MCF 10A (cell line): ENCODE results near the gene PCAT6. TPM values are rescaled to one million over a fixed set of nuclear protein-coding genes. Genes with fewer than 3 reads are reported as not detected.

Source experiments
- Bru-seq: library from RNA; stranded (reverse); fragments of 400-500 nt; gene quantifications from one replicate; lab custom pipeline; 2021; lab: Mats Ljungman, UMichigan
- BruChase-seq, 2 experiments: library from RNA; stranded (reverse); fragments of 400-500 nt; gene quantifications; one replicate each; lab custom pipeline; 2021; lab: Mats Ljungman, UMichigan
- BruUV-seq: library from RNA; stranded (reverse); fragments of 400-500 nt; replicated peaks from 2 replicates; lab custom pipeline; 2021; lab: Mats Ljungman, UMichigan
- CTCF ChIA-PET: fragments of 300-600 bp; sonication (Branson Sonifier 250); formaldehyde crosslinking; extraction: SDS; loops from one replicate; lab custom pipeline; 2021; ENCODE audit warnings: antibody characterized with exemption, inconsistent platforms; lab: Yijun Ruan, JAX
- POLR2A ChIA-PET: fragments of 300-600, 350-650 bp; sonication (Branson Sonifier 250); formaldehyde crosslinking; extraction: SDS; loops from one replicate; lab custom pipeline; 2020; ENCODE audit warnings: antibody characterized with exemption, inconsistent platforms; lab: Yijun Ruan, JAX
- DNase-seq: peaks from one replicate; pipeline ENCODE4 v3.0.0-alpha.2; 2018; ENCODE audit not compliant: unreplicated experiment
- H3K27ac Mint-ChIP-seq: one replicate; pipeline ENCODE4 v1.8.0; 2022; ENCODE audit warnings: mild to moderate bottlenecking, low read depth, mixed read lengths; ENCODE audit not compliant: unreplicated experiment
- H3K27me3 Mint-ChIP-seq: one replicate; pipeline ENCODE4 v1.8.0; 2022; ENCODE audit warnings: mixed read lengths; ENCODE audit not compliant: insufficient read depth, unreplicated experiment
- H3K36me3 Mint-ChIP-seq: one replicate; pipeline ENCODE4 v1.8.0; 2022; ENCODE audit warnings: mild to moderate bottlenecking, moderate library complexity, mixed read lengths; ENCODE audit not compliant: insufficient read depth, unreplicated experiment
- H3K4me1 Mint-ChIP-seq: one replicate; pipeline ENCODE4 v1.8.0; 2022; ENCODE audit warnings: mixed read lengths; ENCODE audit not compliant: insufficient read depth, unreplicated experiment
- H3K4me3 Mint-ChIP-seq: one replicate; pipeline ENCODE4 v1.8.0; 2022; ENCODE audit warnings: mild to moderate bottlenecking, moderate library complexity, mixed read lengths; ENCODE audit not compliant: unreplicated experiment
- H3K9me3 Mint-ChIP-seq: one replicate; pipeline ENCODE4 v1.8.0; 2022; ENCODE audit warnings: mixed read lengths; ENCODE audit not compliant: unreplicated experiment
- CTCF ChIP-seq: fragments of 200-600 bp; IDR thresholded peaks from one replicate; pipeline ENCODE4 v1.8.0; 2022; ENCODE audit warnings: antibody characterized with exemption, mild to moderate bottlenecking; ENCODE audit not compliant: unreplicated experiment
- intact Hi-C: fragments of 100-400 bp; cut with micrococcal nuclease; formaldehyde crosslinking; loops from 2 replicates; pipeline ENCODE4 v1.14.1; 2022
- long read RNA-seq: library from polyadenylated mRNA; stranded (forward); transcript quantifications from one replicate; pipeline ENCODE4 v2.0.0, GENCODE V29; 2022
- total RNA-seq: library from RNA; stranded (reverse); gene quantifications from 2 replicates; pipeline ENCODE4 v1.2.3, GENCODE V29; 2022

Gene PCAT6
- 3.2 and 5.4 TPM in 2 replicates for total RNA-seq
- percentile 48 among the genes with signal in this experiment for Bru-seq, nascent RNA
- percentile 53 among the genes with signal in this experiment for BruChase-seq, experiment 1, labeled RNA remaining after a 6-hour chase
- percentile 46 among the genes with signal in this experiment for BruChase-seq, experiment 2, labeled RNA remaining after a 2-hour chase
- long read RNA-seq, partial matches to known transcripts = 0 of 9 reads
- long read RNA-seq, other reads (novel, unspliced or antisense) = 5 of 9 reads

GRCh38 chr1:202810615-202811295, at the start of gene PCAT6:
Gene PCAT6, plus strand, starts transcription at chr1:202810954.
- Mint-ChIP-seq H3K4me1 (peaks cover 33% of the 10 kb centered on the region), H3K4me3 (peak within 1 kb of the TSS; percentile 81), H3K36me3 (peaks cover 8% of the 10 kb centered on the region), H3K9me3 (no peaks in the 10 kb centered on the region), H3K27ac (peak within 1 kb of the TSS; percentile 65), H3K27me3 (no peaks in the 10 kb centered on the region)
- BruUV-seq = no TSS peak
- ChIA-PET POLR2A (interaction anchor here (0.6 to 4.3 kb wide), 59 partner anchors 8 to 582 kb away, joined by 3 to 39 read pairs (median 4); partner anchors contain the start of genes CYB5R1, KLHL12, RABIF and TMEM183A), CTCF (interaction anchor here (0.6 to 1.4 kb wide), 9 partner anchors 10 to 496 kb away, joined by 3 read pairs; no protein-coding TSS in a partner anchor)
- TF ChIP-seq CTCF = no peak
- DNase-seq = peak; percentile 99
- intact Hi-C loops = loop anchor here (1.0 kb wide), 1 partner anchor 79 kb away; the partner anchor contains the start of gene RABIF

GRCh38 chr1:202762019-202762418, 48.7 kb upstream of the PCAT6 start:
- DNase-seq = no peak
- Mint-ChIP-seq H3K27me3 (no peaks in the 10 kb centered on the region), H3K4me1 (no peaks in the 10 kb centered on the region), H3K27ac (peak overlapping the region; percentile 10), H3K9me3 (no peaks in the 10 kb centered on the region), H3K4me3 (no peak overlapping the region), H3K36me3 (peaks cover 100% of the 10 kb centered on the region)
- CTCF ChIA-PET = interaction anchor here (0.6 to 1.6 kb wide), 9 partner anchors 11 to 476 kb away, joined by 3 to 7 read pairs (median 4); no protein-coding TSS in a partner anchor
- intact Hi-C loops = no loop called here
- POLR2A ChIA-PET = interaction anchor here (0.6 to 1.6 kb wide), 7 partner anchors 8 to 128 kb away, joined by 3 to 5 read pairs (median 3); partner anchors contain the start of gene PCAT6
- BruUV-seq = no TSS peak
- TF ChIP-seq CTCF = no peak

- Mint-ChIP-seq H3K4me3 (no peak overlapping the region), H3K27ac (no peak overlapping the region), H3K36me3 (peaks cover 100% of the 10 kb centered on the region), H3K9me3 (no peaks in the 10 kb centered on the region), H3K27me3 (no peaks in the 10 kb centered on the region), H3K4me1 (peaks cover 8% of the 10 kb centered on the region)
- ChIA-PET POLR2A (interaction anchor here (0.9 to 1.6 kb wide), 2 partner anchors 9 to 15 kb away, joined by 5 read pairs; no protein-coding TSS in a partner anchor), CTCF (interaction anchor here (0.5 to 0.7 kb wide), 3 partner anchors 47 to 416 kb away, joined by 3 read pairs; no protein-coding TSS in a partner anchor)
- no peak for TF ChIP-seq CTCF
- intact Hi-C loops = loop anchor here (5.0 kb wide), 1 partner anchor 87 kb away; no protein-coding TSS in a partner anchor
- no peak for DNase-seq
- BruUV-seq = no TSS peak
These were observed 45.0 kb upstream of the PCAT6 start for GRCh38 chr1:202765721-202766120.
